H1 (cell line): Measurements from ENCODE around the gene C3. TPM values are rescaled to one million over a fixed set of nuclear protein-coding genes. Genes with fewer than 3 reads are reported as not detected.

Experiments used
- CHD1 ChIP-seq: IDR thresholded peaks from 2 replicates; pipeline ENCODE4 v1.6.1; 2012; ENCODE audit warnings: low read depth, low read length, improper control_type of control experiment
- JUND ChIP-seq: IDR thresholded peaks from 2 replicates; pipeline ENCODE4 v1.6.1; 2011; ENCODE audit warnings: mild to moderate bottlenecking, improper control_type of control experiment, low read length
- NRF1 ChIP-seq: IDR thresholded peaks from 2 replicates; pipeline ENCODE4 v1.6.1; 2011; ENCODE audit warnings: mild to moderate bottlenecking, low read depth, low read length, improper control_type of control experiment
- SIRT6 ChIP-seq: IDR thresholded peaks from one replicate; pipeline ENCODE4 v1.7.1; 2012; ENCODE audit warnings: low read length, inconsistent platforms
- SIX5 ChIP-seq: IDR thresholded peaks from 2 replicates; pipeline ENCODE4 v1.6.1; 2011; ENCODE audit warnings: mild to moderate bottlenecking, low read depth, low read length
- SP4 ChIP-seq: IDR thresholded peaks from 2 replicates; pipeline ENCODE4 v1.6.1; 2012; ENCODE audit warnings: low read length, inconsistent platforms
- TAF1 ChIP-seq: IDR thresholded peaks from 2 replicates; pipeline ENCODE4 v1.6.1; 2011; ENCODE audit warnings: mild to moderate bottlenecking, low read depth, low read length
- USF2 ChIP-seq: IDR thresholded peaks from 2 replicates; pipeline ENCODE4 v1.6.1; 2011; ENCODE audit warnings: low read length, improper control_type of control experiment
- ZNF274 ChIP-seq: IDR thresholded peaks from 2 replicates; pipeline ENCODE4 v1.7.0; 2012; ENCODE audit warnings: low read length, borderline replicate concordance; ENCODE audit errors: extremely low read depth
- polyA plus RNA-seq, 7 experiments: library from polyadenylated mRNA; depleted of rRNA in 3 of 7; stranded (reverse) in 5 of 7; unstranded in 2 of 7; fragments of >200 nt in 5 of 7; fragments of 200-250 nt in 2 of 7; gene quantifications; 1 replicate in 5 of 7; 2 replicates in 1 of 7; 4 replicates in 1 of 7; pipeline versions ENCODE4 v1.2.1 to v1.2.3, GENCODE V29; 2011 to 2013; ENCODE audit warnings: missing spikeins in 2 of 7, mixed read lengths in 2 of 7
- total RNA-seq: library from RNA; stranded (reverse); fragmentation: NEBNext Ultra II Directional; extraction: Animal tissue kit (Norgen Biotek cat#: 25700); gene quantifications from 2 replicates; pipeline ENCODE4 v1.2.1, GENCODE V29; 2021

The C3 gene
- total and polyA plus RNA-seq, 2 of the 8 experiments (the other 6 are each of a cell fraction or from before 2014, with no cell fraction given) = 6.4 to 12.8 TPM

- TF ChIP-seq USF2 (no peak), TAF1 (no peak), SP4 (no peak), CHD1 (no peak), SIX5 (no peak), JUND (no peak), SIRT6 (no peak), NRF1 (no peak), ZNF274 (no peak)
Observed at GRCh38 chr19:6720369-6721137, at the start of gene C3 (continued).
